ENCODE data around the gene DIAPH3.

DNA sequence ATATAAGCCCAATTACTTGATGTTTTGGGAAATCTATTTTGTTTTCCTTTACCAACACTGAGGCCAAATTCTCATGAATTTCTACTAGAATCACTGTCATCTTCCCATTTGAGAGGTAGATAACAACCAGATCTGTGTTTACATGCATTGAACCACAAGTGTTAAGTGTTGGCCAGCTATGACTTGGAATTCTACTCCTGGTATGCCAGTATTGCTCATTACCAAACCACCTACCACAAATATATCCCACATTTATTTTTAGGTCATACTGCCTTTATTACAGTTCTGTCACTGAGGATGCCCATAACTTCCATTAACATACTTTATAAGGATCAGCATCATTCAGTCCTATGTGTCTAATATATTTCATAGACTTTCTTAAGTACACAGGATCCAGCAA lies 328.9 kb downstream of the DIAPH3 start:
- TF ChIP-seq, protein P1, sequence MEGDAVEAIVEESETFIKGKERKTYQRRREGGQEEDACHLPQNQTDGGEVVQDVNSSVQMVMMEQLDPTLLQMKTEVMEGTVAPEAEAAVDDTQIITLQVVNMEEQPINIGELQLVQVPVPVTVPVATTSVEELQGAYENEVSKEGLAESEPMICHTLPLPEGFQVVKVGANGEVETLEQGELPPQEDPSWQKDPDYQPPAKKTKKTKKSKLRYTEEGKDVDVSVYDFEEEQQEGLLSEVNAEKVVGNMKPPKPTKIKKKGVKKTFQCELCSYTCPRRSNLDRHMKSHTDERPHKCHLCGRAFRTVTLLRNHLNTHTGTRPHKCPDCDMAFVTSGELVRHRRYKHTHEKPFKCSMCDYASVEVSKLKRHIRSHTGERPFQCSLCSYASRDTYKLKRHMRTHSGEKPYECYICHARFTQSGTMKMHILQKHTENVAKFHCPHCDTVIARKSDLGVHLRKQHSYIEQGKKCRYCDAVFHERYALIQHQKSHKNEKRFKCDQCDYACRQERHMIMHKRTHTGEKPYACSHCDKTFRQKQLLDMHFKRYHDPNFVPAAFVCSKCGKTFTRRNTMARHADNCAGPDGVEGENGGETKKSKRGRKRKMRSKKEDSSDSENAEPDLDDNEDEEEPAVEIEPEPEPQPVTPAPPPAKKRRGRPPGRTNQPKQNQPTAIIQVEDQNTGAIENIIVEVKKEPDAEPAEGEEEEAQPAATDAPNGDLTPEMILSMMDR (IDR thresholded peaks at IDR 0.05) = no peak
- TF ChIP-seq, protein P2, sequence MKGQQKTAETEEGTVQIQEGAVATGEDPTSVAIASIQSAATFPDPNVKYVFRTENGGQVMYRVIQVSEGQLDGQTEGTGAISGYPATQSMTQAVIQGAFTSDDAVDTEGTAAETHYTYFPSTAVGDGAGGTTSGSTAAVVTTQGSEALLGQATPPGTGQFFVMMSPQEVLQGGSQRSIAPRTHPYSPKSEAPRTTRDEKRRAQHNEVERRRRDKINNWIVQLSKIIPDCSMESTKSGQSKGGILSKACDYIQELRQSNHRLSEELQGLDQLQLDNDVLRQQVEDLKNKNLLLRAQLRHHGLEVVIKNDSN (CRISPR knock-in tag; IDR thresholded peaks at IDR 0.05) = no peak
- TF ChIP-seq, protein P3, sequence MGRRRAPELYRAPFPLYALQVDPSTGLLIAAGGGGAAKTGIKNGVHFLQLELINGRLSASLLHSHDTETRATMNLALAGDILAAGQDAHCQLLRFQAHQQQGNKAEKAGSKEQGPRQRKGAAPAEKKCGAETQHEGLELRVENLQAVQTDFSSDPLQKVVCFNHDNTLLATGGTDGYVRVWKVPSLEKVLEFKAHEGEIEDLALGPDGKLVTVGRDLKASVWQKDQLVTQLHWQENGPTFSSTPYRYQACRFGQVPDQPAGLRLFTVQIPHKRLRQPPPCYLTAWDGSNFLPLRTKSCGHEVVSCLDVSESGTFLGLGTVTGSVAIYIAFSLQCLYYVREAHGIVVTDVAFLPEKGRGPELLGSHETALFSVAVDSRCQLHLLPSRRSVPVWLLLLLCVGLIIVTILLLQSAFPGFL (CRISPR knock-in tag; IDR thresholded peaks at IDR 0.05; ENCODE audit: borderline replicate concordance) = no peak
- TF ChIP-seq FOXP1 (CRISPR knock-in tag; IDR thresholded peaks at IDR 0.05; ENCODE audit: borderline replicate concordance) (no peak), CREB1 (CRISPR knock-in tag; IDR thresholded peaks at IDR 0.05) (no peak), TEAD4 (CRISPR knock-in tag; IDR thresholded peaks at IDR 0.05) (no peak), ZBTB21 (CRISPR knock-in tag; IDR thresholded peaks at IDR 0.05; ENCODE audit: borderline replicate concordance) (no peak)
- TF ChIP-seq, protein P4, sequence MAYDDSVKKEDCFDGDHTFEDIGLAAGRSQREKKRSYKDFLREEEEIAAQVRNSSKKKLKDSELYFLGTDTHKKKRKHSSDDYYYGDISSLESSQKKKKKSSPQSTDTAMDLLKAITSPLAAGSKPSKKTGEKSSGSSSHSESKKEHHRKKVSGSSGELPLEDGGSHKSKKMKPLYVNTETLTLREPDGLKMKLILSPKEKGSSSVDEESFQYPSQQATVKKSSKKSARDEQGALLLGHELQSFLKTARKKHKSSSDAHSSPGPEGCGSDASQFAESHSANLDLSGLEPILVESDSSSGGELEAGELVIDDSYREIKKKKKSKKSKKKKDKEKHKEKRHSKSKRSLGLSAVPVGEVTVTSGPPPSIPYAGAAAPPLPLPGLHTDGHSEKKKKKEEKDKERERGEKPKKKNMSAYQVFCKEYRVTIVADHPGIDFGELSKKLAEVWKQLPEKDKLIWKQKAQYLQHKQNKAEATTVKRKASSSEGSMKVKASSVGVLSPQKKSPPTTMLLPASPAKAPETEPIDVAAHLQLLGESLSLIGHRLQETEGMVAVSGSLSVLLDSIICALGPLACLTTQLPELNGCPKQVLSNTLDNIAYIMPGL (CRISPR knock-in tag; IDR thresholded peaks at IDR 0.05) = no peak
- TF ChIP-seq, protein P5, sequence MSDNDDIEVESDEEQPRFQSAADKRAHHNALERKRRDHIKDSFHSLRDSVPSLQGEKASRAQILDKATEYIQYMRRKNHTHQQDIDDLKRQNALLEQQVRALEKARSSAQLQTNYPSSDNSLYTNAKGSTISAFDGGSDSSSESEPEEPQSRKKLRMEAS (CRISPR knock-in tag; IDR thresholded peaks at IDR 0.05) = no peak

All from WTC11 (cell line).